Spleen (tissue), 7 donors: ENCODE measurements around the gene KIAA1191.

Experiments
- CTCF ChIP-seq, 11 experiments: fragments of 200-600 bp in 7 of 11; fragments of 450-650 bp in 4 of 11; sonication (generic) in 4 of 11; IDR thresholded peaks in 8 of 11; conservative IDR thresholded peaks in 3 of 11; 1 replicate in 7 of 11; 2 replicates in 4 of 11; pipeline versions ENCODE4 v1.4.0 to v1.8.0; 2016 to 2021; ENCODE audit warnings: antibody characterized with exemption in 11 of 11, inconsistent platforms in 4 of 11, mild to moderate bottlenecking in 1 of 11
- POLR2A ChIP-seq, 3 donors: fragments of 450-650 bp; IDR thresholded peaks; one replicate each; pipeline ENCODE4 v1.5.1; 2017; ENCODE audit warnings: antibody characterized with exemption in 3 of 3, mild to moderate bottlenecking in 1 of 3
- POLR2AphosphoS5 ChIP-seq, 3 donors: sonication (generic); formaldehyde crosslinking; IDR thresholded peaks; one replicate each; pipeline ENCODE4 v1.5.1; 2017; ENCODE audit warnings: antibody characterized with exemption in 3 of 3
- donor health status: DM: no; HTN: no; CAD: no; lungs with moderate emphysema.
- donor health status: DM: no; HTN: no; CAD: no.
- donor health status: DM: no; HTN: no; CAD: no.

- no peak for TF ChIP-seq CTCF (IDR thresholded peaks at IDR 0.05 in 8 of 11, conservative IDR thresholded peaks at IDR 0.05 in 3 of 11)
- TF ChIP-seq POLR2A (IDR thresholded peaks at IDR 0.05): no peak
- TF ChIP-seq POLR2AphosphoS5 (IDR thresholded peaks at IDR 0.05): no peak
Measured at GRCh38 chr5:176360894-176361436, 599 bp downstream of the KIAA1191 start.
